ENCODE results near the gene RDH13. TPM values are rescaled to one million over a fixed set of nuclear protein-coding genes. Genes with fewer than 3 reads are reported as not detected.
"Not testable (repeated sequence)": the region's sequence is repeated elsewhere in the genome, so short reads cannot be mapped to it uniquely, and the experiment has no call there.

Gene RDH13
- total and polyA plus RNA-seq, 4 donors: 9.2 to 30.5 (median 18.6) TPM

DNA sequence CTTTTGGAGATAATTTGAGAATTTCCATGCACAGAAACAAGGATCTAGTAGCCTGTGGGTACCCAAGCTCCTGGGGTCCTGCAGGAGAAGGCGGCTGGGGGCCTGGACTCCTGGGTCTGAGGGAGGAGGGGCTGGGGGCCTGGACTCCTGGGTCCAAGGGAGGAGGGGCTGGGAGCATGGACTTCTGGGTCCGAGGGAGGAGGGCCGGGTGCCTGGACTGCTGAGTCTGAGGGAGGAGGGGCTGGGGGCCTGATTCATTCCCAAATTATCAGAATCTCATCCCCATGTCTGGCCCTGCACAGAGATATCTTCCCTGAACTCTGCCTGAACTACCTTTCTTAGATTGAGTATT, 520 bp upstream of the RDH13 start:
- H3K9ac ChIP-seq (ENCODE audit: insufficient read depth in 1 of 2, low read length in 2 of 2): no peak overlapping the region
- 53 to 81% methylated on average over 3 of the region's 3 CpGs for WGBS, 2 donors
- H3K36me3 ChIP-seq (ENCODE audit: control insufficient read depth in 4 of 4, insufficient read depth in 4 of 4, low read length in 4 of 4): peaks cover 0 to 5% (median 2%) of the 10 kb centered on the region in 4 donors
- H3K9me3 ChIP-seq (ENCODE audit: control insufficient read depth in 4 of 4, insufficient read depth in 3 of 4, low read length in 3 of 4): no peaks in the 10 kb centered on the region
- ATAC-seq (ENCODE audit: insufficient read depth, low FRiP score) (no peak), DNase-seq (no peak)
- H3K4me3 ChIP-seq: no peak overlapping the region
- peaks cover 0 to 13% (median 5%) of the 10 kb centered on the region in 3 donors for H3K27me3 ChIP-seq (ENCODE audit: control insufficient read depth in 3 of 3, insufficient read depth in 3 of 3, low read length in 2 of 3)
- H3K4me1 ChIP-seq (ENCODE audit: control insufficient read depth in 5 of 5, insufficient read depth in 5 of 5, low read length in 5 of 5): peaks cover 0 to 4% (median 0%) of the 10 kb centered on the region in 5 donors
- TF ChIP-seq, protein P1, sequence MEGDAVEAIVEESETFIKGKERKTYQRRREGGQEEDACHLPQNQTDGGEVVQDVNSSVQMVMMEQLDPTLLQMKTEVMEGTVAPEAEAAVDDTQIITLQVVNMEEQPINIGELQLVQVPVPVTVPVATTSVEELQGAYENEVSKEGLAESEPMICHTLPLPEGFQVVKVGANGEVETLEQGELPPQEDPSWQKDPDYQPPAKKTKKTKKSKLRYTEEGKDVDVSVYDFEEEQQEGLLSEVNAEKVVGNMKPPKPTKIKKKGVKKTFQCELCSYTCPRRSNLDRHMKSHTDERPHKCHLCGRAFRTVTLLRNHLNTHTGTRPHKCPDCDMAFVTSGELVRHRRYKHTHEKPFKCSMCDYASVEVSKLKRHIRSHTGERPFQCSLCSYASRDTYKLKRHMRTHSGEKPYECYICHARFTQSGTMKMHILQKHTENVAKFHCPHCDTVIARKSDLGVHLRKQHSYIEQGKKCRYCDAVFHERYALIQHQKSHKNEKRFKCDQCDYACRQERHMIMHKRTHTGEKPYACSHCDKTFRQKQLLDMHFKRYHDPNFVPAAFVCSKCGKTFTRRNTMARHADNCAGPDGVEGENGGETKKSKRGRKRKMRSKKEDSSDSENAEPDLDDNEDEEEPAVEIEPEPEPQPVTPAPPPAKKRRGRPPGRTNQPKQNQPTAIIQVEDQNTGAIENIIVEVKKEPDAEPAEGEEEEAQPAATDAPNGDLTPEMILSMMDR (IDR thresholded peaks at IDR 0.05; ENCODE audit: control extremely low read depth, extremely low read depth): no peak
- H3K27ac ChIP-seq (ENCODE audit: low read depth in 1 of 2, low read length in 1 of 2): no peak overlapping the region

DNA sequence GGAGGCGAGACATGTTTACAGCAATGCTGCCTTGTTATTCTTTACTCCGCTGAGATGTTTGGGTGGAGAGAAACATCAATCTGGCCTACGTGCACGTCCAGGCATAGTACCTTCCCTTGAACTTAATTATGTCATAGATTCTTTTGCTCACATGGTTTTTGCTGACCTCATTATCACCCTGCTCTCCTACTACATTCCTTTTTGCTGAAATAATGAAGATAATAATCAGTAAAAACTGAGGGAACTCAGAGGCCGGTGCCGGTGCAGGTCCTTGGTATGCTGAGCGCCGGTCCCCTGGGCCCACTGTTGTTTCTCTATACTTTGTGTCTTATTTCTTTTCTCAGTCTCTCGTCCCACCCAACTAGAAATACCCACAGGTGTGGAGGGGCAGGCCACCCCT, 2.7 kb downstream of the RDH13 start:
- ATAC-seq (ENCODE audit: insufficient read depth, low FRiP score); H3K9ac ChIP-seq (ENCODE audit: insufficient read depth in 1 of 2, low read length in 2 of 2); H3K27me3 ChIP-seq (ENCODE audit: control insufficient read depth in 3 of 3, insufficient read depth in 3 of 3, low read length in 2 of 3); H3K27ac ChIP-seq (ENCODE audit: low read depth in 1 of 2, low read length in 1 of 2); H3K4me1 ChIP-seq (ENCODE audit: control insufficient read depth in 5 of 5, insufficient read depth in 5 of 5, low read length in 5 of 5); H3K4me3 ChIP-seq; H3K9me3 ChIP-seq (ENCODE audit: control insufficient read depth in 4 of 4, insufficient read depth in 3 of 4, low read length in 3 of 4); DNase-seq: not testable (repeated sequence)
- WGBS, 2 donors: 84 to 94% methylated on average over 8 to 9 of the region's 9 CpGs
- H3K36me3 ChIP-seq (ENCODE audit: control insufficient read depth in 4 of 4, insufficient read depth in 4 of 4, low read length in 4 of 4): peaks cover 0 to 19% (median 12%) of the 10 kb centered on the region in 4 donors

DNA sequence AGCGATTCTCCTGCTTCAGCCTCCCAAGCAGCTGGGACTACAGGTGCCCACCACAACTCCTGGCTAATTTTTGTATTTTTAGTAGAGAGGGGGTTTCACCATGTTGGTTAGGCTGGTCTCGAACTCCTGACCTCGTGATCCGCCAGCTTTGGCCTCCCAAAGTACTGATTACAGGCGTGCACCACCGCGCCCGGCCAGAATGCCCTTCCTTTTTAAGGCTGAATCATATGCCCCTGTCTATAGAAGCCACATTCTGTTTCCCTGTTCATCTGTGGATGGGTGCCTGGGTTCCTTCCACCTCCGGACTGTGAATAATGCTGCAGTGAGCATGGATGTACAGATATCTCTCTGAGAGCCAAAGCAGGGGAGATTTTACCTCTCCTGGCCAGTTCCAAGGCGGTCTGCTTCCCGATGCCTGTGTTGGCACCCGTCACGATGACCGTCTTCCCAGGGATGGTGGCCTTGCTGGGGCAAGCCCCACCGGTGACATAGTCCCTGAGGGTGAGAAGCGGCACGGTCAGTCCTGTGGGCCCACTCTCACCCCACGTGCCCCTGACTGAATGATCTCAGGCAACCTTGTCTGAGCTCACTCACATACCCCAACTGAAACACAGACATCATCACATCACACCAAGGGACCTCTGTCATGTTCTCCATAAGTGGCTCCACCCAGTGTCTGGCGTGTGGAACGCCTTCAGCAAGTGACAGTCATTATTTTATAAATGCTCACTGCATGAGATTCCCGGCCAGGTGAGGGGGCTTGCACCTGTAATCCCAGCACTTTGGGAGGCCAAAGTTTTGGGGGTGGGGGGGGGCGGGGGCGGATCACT, 4.0 kb downstream of the RDH13 start:
- peaks cover 0 to 19% (median 12%) of the 10 kb centered on the region in 4 donors for H3K36me3 ChIP-seq (ENCODE audit: control insufficient read depth in 4 of 4, insufficient read depth in 4 of 4, low read length in 4 of 4)
- no peaks in the 10 kb centered on the region for H3K27me3 ChIP-seq (ENCODE audit: control insufficient read depth in 3 of 3, insufficient read depth in 3 of 3, low read length in 2 of 3)
- TF ChIP-seq, protein P1 (IDR thresholded peaks at IDR 0.05; ENCODE audit: control extremely low read depth, extremely low read depth): no peak
- no peak for ATAC-seq (ENCODE audit: insufficient read depth, low FRiP score)
- H3K9me3 ChIP-seq (ENCODE audit: control insufficient read depth in 4 of 4, insufficient read depth in 3 of 4, low read length in 3 of 4): no peaks in the 10 kb centered on the region
- H3K27ac ChIP-seq (ENCODE audit: low read depth in 1 of 2, low read length in 1 of 2): no peak overlapping the region
- no peak overlapping the region for H3K4me3 ChIP-seq
- H3K9ac ChIP-seq (ENCODE audit: insufficient read depth in 1 of 2, low read length in 2 of 2): no peak overlapping the region
- no peak for DNase-seq
- 96 to 97% methylated on average over 23 of the region's 23 CpGs for WGBS, 2 donors
- H3K4me1 ChIP-seq (ENCODE audit: control insufficient read depth in 5 of 5, insufficient read depth in 5 of 5, low read length in 5 of 5): peaks cover 0 to 4% (median 0%) of the 10 kb centered on the region in 5 donors

DNA sequence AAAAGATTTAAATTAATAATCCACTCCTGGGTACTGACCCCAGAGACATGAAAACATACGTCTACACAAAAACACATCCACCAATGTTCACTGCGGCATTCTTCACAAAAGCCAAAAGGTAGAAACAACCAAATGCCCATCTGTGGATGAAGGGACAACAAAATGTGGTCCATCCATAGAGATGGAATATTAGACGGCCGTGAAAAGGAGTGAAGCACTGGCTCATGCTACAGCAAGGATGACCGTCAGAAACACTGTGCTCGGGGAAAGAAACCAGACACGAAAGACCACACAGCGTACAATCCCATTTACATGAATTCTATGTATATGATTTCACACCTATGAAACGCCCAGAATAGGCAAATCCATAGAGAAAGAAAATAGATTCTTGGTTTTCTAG, 6.1 kb downstream of the RDH13 start:
- Histone ChIP-seq H3K27me3 (ENCODE audit: control insufficient read depth in 3 of 3, insufficient read depth in 3 of 3, low read length in 2 of 3) (no peaks in the 10 kb centered on the region), H3K27ac (ENCODE audit: low read depth in 1 of 2, low read length in 1 of 2) (no peak overlapping the region), H3K9ac (ENCODE audit: insufficient read depth in 1 of 2, low read length in 2 of 2) (no peak overlapping the region), H3K4me1 (ENCODE audit: control insufficient read depth in 5 of 5, insufficient read depth in 5 of 5, low read length in 5 of 5) (peaks cover 0 to 5% (median 0%) of the 10 kb centered on the region in 5 donors), H3K36me3 (ENCODE audit: control insufficient read depth in 4 of 4, insufficient read depth in 4 of 4, low read length in 4 of 4) (peaks cover 7 to 30% (median 15%) of the 10 kb centered on the region in 4 donors), H3K9me3 (ENCODE audit: control insufficient read depth in 4 of 4, insufficient read depth in 3 of 4, low read length in 3 of 4) (peaks cover 0 to 2% (median 0%) of the 10 kb centered on the region in 4 donors), H3K4me3 (no peak overlapping the region)
- TF ChIP-seq, protein P1 (IDR thresholded peaks at IDR 0.05; ENCODE audit: control extremely low read depth, extremely low read depth): no peak
- DNase-seq (no peak), ATAC-seq (ENCODE audit: insufficient read depth, low FRiP score) (no peak)
- 96 to 98% methylated on average over 9 of the region's 9 CpGs for WGBS, 2 donors

All from lung (tissue), 12 donors.